Measurements from ENCODE around the gene ATG4B. TPM values are rescaled to one million over a fixed set of nuclear protein-coding genes. Genes with fewer than 3 reads are reported as not detected.

The ATG4B gene
- total and polyA plus RNA-seq, 9 of the 15 experiments (the other 6 are each of a cell fraction or from before 2014, with no cell fraction given): 5.9 to 58.8 (median 35.6) TPM

GRCh38 chr2:241686650-241687425 is 49.3 kb downstream of the ATG4B start, which contains the start of gene DTYMK (continued):
- TF ChIP-seq FOXM1 (IDR thresholded peaks at IDR 0.05; ENCODE audit: low read depth): peak; percentile 68; the same call in 1 of the 2 replicates
- TF ChIP-seq FOXM1 (CRISPR knock-in tag; IDR thresholded peaks at IDR 0.05; ENCODE audit: low read depth): peak; percentile 90; the same call in 1 of the 2 replicates
- TF ChIP-seq TEAD2 (tag; IDR thresholded peaks at IDR 0.05): no peak
- peak; percentile 56; the same call in 1 of the 2 replicates for TF ChIP-seq ZNF511 (CRISPR knock-in tag; IDR thresholded peaks at IDR 0.05)
- TF ChIP-seq MTA1 (IDR thresholded peaks at IDR 0.05; ENCODE audit: borderline replicate concordance): peak; percentile 92
- 0 out of 2 replicates have a peak, but pooled peaks have one; percentile 28 for TF ChIP-seq RNF2 (IDR thresholded peaks at IDR 0.05)
- TF ChIP-seq BHLHE40 (IDR thresholded peaks at IDR 0.05; ENCODE audit: low read length): peak; percentile 72
- TF ChIP-seq LCOR (CRISPR knock-in tag; IDR thresholded peaks at IDR 0.05): no peak
- no peak for TF ChIP-seq ZNF224 (CRISPR knock-in tag; IDR thresholded peaks at IDR 0.05)
- no peak for TF ChIP-seq PURB (CRISPR knock-in tag; IDR thresholded peaks at IDR 0.05; ENCODE audit: low read depth)
- peak; percentile 89 for TF ChIP-seq ZNF407 (IDR thresholded peaks at IDR 0.05; ENCODE audit: low read depth)
- TF ChIP-seq POLR2AphosphoS2 (IDR thresholded peaks at IDR 0.05; ENCODE audit: low read length): no peak
- TF ChIP-seq THRB (CRISPR knock-in tag; conservative IDR thresholded peaks at IDR 0.05): no peak
- peak; percentile 80 for TF ChIP-seq ZBTB12 (CRISPR knock-in tag; IDR thresholded peaks at IDR 0.05)
- TF ChIP-seq ZNF184 (CRISPR knock-in tag; IDR thresholded peaks at IDR 0.05): no peak
